Measurements from ENCODE around the gene ACOD1.

DNA sequence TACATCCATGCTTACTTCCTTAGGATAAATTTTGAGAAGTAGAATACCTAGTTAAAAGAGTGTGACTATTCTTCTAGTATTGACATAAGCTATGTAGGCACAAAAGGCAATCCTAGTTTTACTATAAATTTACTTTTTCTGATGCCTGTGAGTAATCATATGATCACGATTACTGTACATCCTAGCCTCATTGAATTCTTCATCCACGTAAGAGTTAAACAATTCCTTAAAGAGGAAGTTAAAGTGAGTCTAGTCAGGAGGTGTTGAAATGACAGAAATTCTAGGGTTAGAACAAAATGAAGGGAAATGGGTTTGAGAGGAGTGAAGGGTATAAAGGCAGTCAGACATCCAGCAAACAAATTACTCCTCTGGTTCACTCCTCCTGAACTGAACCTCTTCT is at the start of gene ACOD1:
- TF ChIP-seq EP300 (IDR thresholded peaks at IDR 0.05): no peak
- no peak for TF ChIP-seq POLR2AphosphoS5 (IDR thresholded peaks at IDR 0.05)
- no peak for TF ChIP-seq POLR2A (IDR thresholded peaks at IDR 0.05)
- TF ChIP-seq, protein P1, sequence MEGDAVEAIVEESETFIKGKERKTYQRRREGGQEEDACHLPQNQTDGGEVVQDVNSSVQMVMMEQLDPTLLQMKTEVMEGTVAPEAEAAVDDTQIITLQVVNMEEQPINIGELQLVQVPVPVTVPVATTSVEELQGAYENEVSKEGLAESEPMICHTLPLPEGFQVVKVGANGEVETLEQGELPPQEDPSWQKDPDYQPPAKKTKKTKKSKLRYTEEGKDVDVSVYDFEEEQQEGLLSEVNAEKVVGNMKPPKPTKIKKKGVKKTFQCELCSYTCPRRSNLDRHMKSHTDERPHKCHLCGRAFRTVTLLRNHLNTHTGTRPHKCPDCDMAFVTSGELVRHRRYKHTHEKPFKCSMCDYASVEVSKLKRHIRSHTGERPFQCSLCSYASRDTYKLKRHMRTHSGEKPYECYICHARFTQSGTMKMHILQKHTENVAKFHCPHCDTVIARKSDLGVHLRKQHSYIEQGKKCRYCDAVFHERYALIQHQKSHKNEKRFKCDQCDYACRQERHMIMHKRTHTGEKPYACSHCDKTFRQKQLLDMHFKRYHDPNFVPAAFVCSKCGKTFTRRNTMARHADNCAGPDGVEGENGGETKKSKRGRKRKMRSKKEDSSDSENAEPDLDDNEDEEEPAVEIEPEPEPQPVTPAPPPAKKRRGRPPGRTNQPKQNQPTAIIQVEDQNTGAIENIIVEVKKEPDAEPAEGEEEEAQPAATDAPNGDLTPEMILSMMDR (IDR thresholded peaks at IDR 0.05): no peak
